H1 (cell line): ENCODE measurements around the gene OSMR. TPM values are rescaled to one million over a fixed set of nuclear protein-coding genes. Genes with fewer than 3 reads are reported as not detected.

ENCODE experiments used
- GABPA ChIP-seq: IDR thresholded peaks from 2 replicates; pipeline ENCODE4 v1.6.1; 2011; ENCODE audit warnings: mild to moderate bottlenecking, low read length, moderate library complexity, borderline replicate concordance; ENCODE audit not compliant: insufficient read depth
- USF2 ChIP-seq: IDR thresholded peaks from 2 replicates; pipeline ENCODE4 v1.6.1; 2011; ENCODE audit warnings: low read length, improper control_type of control experiment
- polyA plus RNA-seq, 7 experiments: library from polyadenylated mRNA; depleted of rRNA in 3 of 7; stranded (reverse) in 5 of 7; unstranded in 2 of 7; fragments of >200 nt in 5 of 7; fragments of 200-250 nt in 2 of 7; gene quantifications; 1 replicate in 5 of 7; 2 replicates in 1 of 7; 4 replicates in 1 of 7; pipeline versions ENCODE4 v1.2.1 to v1.2.3, GENCODE V29; 2011 to 2013; ENCODE audit warnings: missing spikeins in 2 of 7, mixed read lengths in 2 of 7
- total RNA-seq: library from RNA; stranded (reverse); fragmentation: NEBNext Ultra II Directional; extraction: Animal tissue kit (Norgen Biotek cat#: 25700); gene quantifications from 2 replicates; pipeline ENCODE4 v1.2.1, GENCODE V29; 2021

Gene OSMR
- total and polyA plus RNA-seq, 2 of the 8 experiments (the other 6 are each of a cell fraction or from before 2014, with no cell fraction given) = 2.3 to 2.6 TPM

GRCh38 chr5:38935437-38935836 is 89.6 kb downstream of the OSMR start (continued):
- no peak for TF ChIP-seq GABPA
- no peak for TF ChIP-seq USF2
- TF ChIP-seq, all 59 proteins: peak for 0
